Measurements from ENCODE around the gene MAPK7.

DNA sequence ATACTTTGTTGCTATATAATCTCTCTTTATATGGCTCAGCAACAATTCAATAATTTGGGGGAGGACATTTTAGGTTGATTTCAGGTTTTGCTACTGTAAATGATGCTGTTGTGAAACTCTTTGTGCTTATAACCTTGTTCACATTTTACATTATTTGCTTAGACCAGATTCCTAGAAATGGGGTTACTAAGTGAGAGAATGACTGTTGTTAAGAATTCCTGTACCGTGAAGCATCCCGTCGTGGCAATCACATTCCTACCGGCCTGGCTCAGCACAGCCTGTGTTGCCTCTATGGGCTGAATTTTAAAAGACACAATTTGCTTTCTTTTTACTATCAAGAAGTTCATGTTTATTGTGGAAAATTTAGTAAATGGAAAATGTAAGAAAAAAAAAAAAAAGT is 47.2 kb upstream of the MAPK7 start:
- TF ChIP-seq, protein P1, sequence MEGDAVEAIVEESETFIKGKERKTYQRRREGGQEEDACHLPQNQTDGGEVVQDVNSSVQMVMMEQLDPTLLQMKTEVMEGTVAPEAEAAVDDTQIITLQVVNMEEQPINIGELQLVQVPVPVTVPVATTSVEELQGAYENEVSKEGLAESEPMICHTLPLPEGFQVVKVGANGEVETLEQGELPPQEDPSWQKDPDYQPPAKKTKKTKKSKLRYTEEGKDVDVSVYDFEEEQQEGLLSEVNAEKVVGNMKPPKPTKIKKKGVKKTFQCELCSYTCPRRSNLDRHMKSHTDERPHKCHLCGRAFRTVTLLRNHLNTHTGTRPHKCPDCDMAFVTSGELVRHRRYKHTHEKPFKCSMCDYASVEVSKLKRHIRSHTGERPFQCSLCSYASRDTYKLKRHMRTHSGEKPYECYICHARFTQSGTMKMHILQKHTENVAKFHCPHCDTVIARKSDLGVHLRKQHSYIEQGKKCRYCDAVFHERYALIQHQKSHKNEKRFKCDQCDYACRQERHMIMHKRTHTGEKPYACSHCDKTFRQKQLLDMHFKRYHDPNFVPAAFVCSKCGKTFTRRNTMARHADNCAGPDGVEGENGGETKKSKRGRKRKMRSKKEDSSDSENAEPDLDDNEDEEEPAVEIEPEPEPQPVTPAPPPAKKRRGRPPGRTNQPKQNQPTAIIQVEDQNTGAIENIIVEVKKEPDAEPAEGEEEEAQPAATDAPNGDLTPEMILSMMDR (IDR thresholded peaks at IDR 0.05) = no peak
- no peak for TF ChIP-seq RXRA (IDR thresholded peaks at IDR 0.05; ENCODE audit: borderline replicate concordance, low read depth)
- no peak for TF ChIP-seq POLR2AphosphoS5 (IDR thresholded peaks at IDR 0.05; ENCODE audit: low read depth, low read length)
- no peak for TF ChIP-seq SIN3A (IDR thresholded peaks at IDR 0.05; ENCODE audit: borderline replicate concordance, low read depth, low read length)
- no peak for TF ChIP-seq SMC3 (IDR thresholded peaks at IDR 0.05; ENCODE audit: low read depth, low read length)
- no peak for TF ChIP-seq EZH2phosphoT487 (IDR thresholded peaks at IDR 0.05; ENCODE audit: borderline replicate concordance, low read depth)
- TF ChIP-seq, protein P2, sequence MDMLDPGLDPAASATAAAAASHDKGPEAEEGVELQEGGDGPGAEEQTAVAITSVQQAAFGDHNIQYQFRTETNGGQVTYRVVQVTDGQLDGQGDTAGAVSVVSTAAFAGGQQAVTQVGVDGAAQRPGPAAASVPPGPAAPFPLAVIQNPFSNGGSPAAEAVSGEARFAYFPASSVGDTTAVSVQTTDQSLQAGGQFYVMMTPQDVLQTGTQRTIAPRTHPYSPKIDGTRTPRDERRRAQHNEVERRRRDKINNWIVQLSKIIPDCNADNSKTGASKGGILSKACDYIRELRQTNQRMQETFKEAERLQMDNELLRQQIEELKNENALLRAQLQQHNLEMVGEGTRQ (IDR thresholded peaks at IDR 0.05; ENCODE audit: borderline replicate concordance, low read depth, low read length) = no peak
- TF ChIP-seq, protein P3, sequence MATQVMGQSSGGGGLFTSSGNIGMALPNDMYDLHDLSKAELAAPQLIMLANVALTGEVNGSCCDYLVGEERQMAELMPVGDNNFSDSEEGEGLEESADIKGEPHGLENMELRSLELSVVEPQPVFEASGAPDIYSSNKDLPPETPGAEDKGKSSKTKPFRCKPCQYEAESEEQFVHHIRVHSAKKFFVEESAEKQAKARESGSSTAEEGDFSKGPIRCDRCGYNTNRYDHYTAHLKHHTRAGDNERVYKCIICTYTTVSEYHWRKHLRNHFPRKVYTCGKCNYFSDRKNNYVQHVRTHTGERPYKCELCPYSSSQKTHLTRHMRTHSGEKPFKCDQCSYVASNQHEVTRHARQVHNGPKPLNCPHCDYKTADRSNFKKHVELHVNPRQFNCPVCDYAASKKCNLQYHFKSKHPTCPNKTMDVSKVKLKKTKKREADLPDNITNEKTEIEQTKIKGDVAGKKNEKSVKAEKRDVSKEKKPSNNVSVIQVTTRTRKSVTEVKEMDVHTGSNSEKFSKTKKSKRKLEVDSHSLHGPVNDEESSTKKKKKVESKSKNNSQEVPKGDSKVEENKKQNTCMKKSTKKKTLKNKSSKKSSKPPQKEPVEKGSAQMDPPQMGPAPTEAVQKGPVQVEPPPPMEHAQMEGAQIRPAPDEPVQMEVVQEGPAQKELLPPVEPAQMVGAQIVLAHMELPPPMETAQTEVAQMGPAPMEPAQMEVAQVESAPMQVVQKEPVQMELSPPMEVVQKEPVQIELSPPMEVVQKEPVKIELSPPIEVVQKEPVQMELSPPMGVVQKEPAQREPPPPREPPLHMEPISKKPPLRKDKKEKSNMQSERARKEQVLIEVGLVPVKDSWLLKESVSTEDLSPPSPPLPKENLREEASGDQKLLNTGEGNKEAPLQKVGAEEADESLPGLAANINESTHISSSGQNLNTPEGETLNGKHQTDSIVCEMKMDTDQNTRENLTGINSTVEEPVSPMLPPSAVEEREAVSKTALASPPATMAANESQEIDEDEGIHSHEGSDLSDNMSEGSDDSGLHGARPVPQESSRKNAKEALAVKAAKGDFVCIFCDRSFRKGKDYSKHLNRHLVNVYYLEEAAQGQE (IDR thresholded peaks at IDR 0.05; ENCODE audit: low read depth, low read length) = no peak
- TF ChIP-seq RAD21 (IDR thresholded peaks at IDR 0.05; ENCODE audit: low read length) = no peak

All from SK-N-SH (cell line).